ENCODE data around the gene RAD1.

Gene RAD1

GRCh38 chr5:34863946-34864345 is 51.4 kb downstream of the RAD1 start:
- DNase-seq (ENCODE audit: low spot score), result no peak

GRCh38 chr5:34859253-34859652 is 56.1 kb downstream of the RAD1 start:
- DNase-seq (ENCODE audit: low spot score), result no peak

- DNase-seq (ENCODE audit: low spot score), result no peak
Measured at GRCh38 chr5:34858790-34859189, 56.5 kb downstream of the RAD1 start.

GRCh38 chr5:34857894-34858293 is 57.4 kb downstream of the RAD1 start:
- DNase-seq (ENCODE audit: low spot score), result no peak

GRCh38 chr5:34857161-34857560 is 58.1 kb downstream of the RAD1 start:
- no peak for DNase-seq (ENCODE audit: low spot score)

All from cerebellar cortex (tissue), 1 donor.